ENCODE data around the gene ILKAP. TPM values are rescaled to one million over a fixed set of nuclear protein-coding genes. Genes with fewer than 3 reads are reported as not detected.
A peak's percentile ranks its signal among the peaks of the same experiment; 100 is the strongest.

The ILKAP gene
- total and polyA plus RNA-seq, 2 of the 4 experiments (the other 2 are of a cell fraction), result 13.3 to 44.2 TPM

DNA sequence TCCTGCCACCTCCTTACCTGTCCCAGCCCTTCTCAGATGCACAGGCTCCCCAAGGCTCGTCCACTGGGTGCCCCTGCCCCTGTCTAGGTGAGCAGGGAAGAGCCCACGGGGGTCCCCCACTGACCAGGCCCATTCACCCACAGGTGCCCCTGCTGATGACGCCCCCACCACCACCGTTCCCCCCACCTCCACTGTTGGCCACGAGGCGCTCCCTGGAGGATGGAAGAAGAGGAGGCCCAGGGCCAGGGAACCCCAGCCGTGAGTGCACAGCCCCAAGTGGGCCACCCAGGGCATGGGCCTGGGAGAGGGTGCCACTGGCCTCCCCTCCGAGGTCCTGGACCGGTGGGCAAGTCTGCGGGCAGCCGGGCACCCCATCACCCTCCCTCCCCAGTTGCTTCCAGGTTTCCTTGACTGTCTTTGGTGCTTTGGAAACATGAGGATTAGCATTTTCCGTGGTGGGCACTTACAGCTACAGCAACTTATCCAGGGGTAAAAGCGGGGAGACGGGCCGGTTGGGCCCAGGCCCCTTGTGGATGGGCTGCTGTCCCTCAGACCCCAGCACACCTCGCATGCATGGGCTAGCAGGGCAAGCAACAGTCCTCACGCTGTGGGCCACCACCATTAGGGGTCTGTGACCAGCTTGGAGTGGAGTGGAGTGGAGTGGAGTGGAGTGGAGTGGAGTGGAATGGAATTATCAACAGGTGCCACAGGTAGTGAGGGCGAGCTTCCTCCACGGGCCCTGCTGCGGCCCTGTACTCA lies 78.2 kb downstream of the ILKAP start:
- intact Hi-C loops (cut with micrococcal nuclease) (no loop called here), dilution Hi-C loops (cut with HindIII; ENCODE audit: low sequenced_read_pairs, unreplicated experiment) (no loop called here), in situ Hi-C loops (cut with MboI; ENCODE audit: low sequenced_read_pairs) (no loop called here)
- no peak overlapping the region for H3K56ac ChIP-seq (ENCODE audit: extremely low read depth, insufficient read depth, low read length)
- H2AFZ ChIP-seq (replicated peaks; ENCODE audit: low read length, poor library complexity), result peak overlapping the region; percentile 32
- H2AK9ac ChIP-seq (replicated peaks; ENCODE audit: low read depth, low read length, poor library complexity), result peak overlapping the region; percentile 82
- no peak overlapping the region for H3K4me2 ChIP-seq (ENCODE audit: low read depth, low read length)
- WGBS, 2 experiments (ENCODE audit: extremely low coverage in 2 of 2, insufficient read length in 1 of 2), result 80% methylated on average over 7 of the region's 20 CpGs; no CpG with 5 or more reads in 1 of the 2 experiments
- H3K9me3 ChIP-seq (ENCODE audit: control insufficient read depth, insufficient read depth, low read length), result no peaks in the 10 kb centered on the region
- ATAC-seq (ENCODE audit: low read depth), result no peak
- no TSS peak for BruUV-seq (replicated peaks)
- no peak overlapping the region for H3K18ac ChIP-seq (ENCODE audit: low read depth, low read length)
- no peak overlapping the region for H4K5ac ChIP-seq (ENCODE audit: low read depth, low read length)
- H2BK20ac ChIP-seq (ENCODE audit: low read depth, low read length), result no peak overlapping the region
- peaks cover 5% of the 10 kb centered on the region; the same call in 1 of the 2 replicates for H3K9me1 ChIP-seq (ENCODE audit: insufficient read depth, low read length)
- H2BK5ac ChIP-seq (ENCODE audit: low read depth, low read length, poor library complexity, severe bottlenecking), result no peak overlapping the region
- DNase-seq, result no peak
- peaks cover 10% of the 10 kb centered on the region for H3K4me1 ChIP-seq (ENCODE audit: control insufficient read depth, insufficient read depth, low read length)
- H3K36me3 ChIP-seq (ENCODE audit: control insufficient read depth, insufficient read depth, low read length), result no peaks in the 10 kb centered on the region
- no peak overlapping the region for H3K4ac ChIP-seq (ENCODE audit: low read depth, low read length)
- H3K23ac ChIP-seq (ENCODE audit: low read depth, low read length), result no peak overlapping the region
- H3K27me3 ChIP-seq (ENCODE audit: control insufficient read depth, insufficient read depth, low read length), result peaks cover 15% of the 10 kb centered on the region; the same call in 1 of the 2 replicates
- H2AK5ac ChIP-seq (ENCODE audit: low read depth, low read length), result no peak overlapping the region; the same call in 1 of the 2 replicates
- no peaks in the 10 kb centered on the region for H4K20me1 ChIP-seq (ENCODE audit: insufficient read depth, low read length)
- H4K8ac ChIP-seq (ENCODE audit: low read depth in 2 of 2, low read length in 2 of 2), result no peak overlapping the region
- no peak overlapping the region for H4K91ac ChIP-seq (ENCODE audit: insufficient read depth, low read depth, low read length)
- no peak overlapping the region for H2BK15ac ChIP-seq (ENCODE audit: low read depth, low read length)
- no peak overlapping the region for H2BK120ac ChIP-seq (ENCODE audit: low read depth, low read length)
- H3K4me3 ChIP-seq (ENCODE audit: insufficient read depth, low read depth, low read length), result no peak overlapping the region
- ChIA-PET POLR2A (ENCODE audit: unreplicated experiment) (no interaction called here), CTCF (no interaction called here)
- no peak overlapping the region for H3K14ac ChIP-seq (replicated peaks; ENCODE audit: low read depth, low read length)
- H3K27ac ChIP-seq (ENCODE audit: insufficient read depth, low read length), result no peak overlapping the region
- H3K9ac ChIP-seq (ENCODE audit: low read depth, low read length), result no peak overlapping the region
- TF ChIP-seq MXI1 (IDR thresholded peaks at IDR 0.05; ENCODE audit: borderline replicate concordance, low read depth, low read length) (no peak), NFE2L2 (IDR thresholded peaks at IDR 0.05; ENCODE audit: low read depth, low read length) (no peak), RFX5 (IDR thresholded peaks at IDR 0.05; ENCODE audit: low read depth, low read length) (no peak), CTCF (conservative IDR thresholded peaks at IDR 0.05; ENCODE audit: low read depth, low read length) (no peak), BHLHE40 (IDR thresholded peaks at IDR 0.05; ENCODE audit: low read depth, low read length) (no peak), RAD21 (IDR thresholded peaks at IDR 0.05; ENCODE audit: low read length) (no peak), MAFK (IDR thresholded peaks at IDR 0.05; ENCODE audit: low read depth, low read length) (no peak), MAZ (IDR thresholded peaks at IDR 0.05; ENCODE audit: borderline replicate concordance, low read depth, low read length) (no peak), CEBPB (IDR thresholded peaks at IDR 0.05; ENCODE audit: low read depth, low read length) (no peak)
- no peaks in the 10 kb centered on the region for H3K79me1 ChIP-seq (ENCODE audit: low read depth in 1 of 2, low read length in 2 of 2)
